ENCODE results near the gene RTL9. TPM values are rescaled to one million over a fixed set of nuclear protein-coding genes. Genes with fewer than 3 reads are reported as not detected.

Gene RTL9
- total and polyA plus RNA-seq, 9 of the 15 experiments (the other 6 are each of a cell fraction or from before 2014, with no cell fraction given): 0.04 to 0.35 (median 0.13) TPM; not detected in 1

DNA sequence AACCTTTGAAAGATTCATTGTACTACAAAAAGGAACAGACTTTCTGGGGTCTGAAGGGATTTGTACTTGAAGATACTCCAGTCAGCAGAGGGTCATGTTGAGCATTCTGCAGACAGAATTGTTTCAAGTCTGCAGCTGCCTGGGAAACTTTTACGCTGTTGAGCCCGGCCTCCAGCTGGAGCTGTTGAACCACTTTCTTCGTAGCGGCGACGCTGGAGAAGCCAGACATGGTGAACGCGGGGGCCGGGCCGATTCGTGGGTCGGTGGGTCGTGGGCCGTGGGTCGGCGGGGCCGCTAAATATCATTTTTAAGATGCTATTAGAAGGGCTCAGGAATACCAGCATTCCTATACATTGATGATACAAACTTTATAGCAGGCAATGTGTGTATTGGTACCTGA is 12.0 kb upstream of the RTL9 start:
- in situ Hi-C loops (cut with MboI) (no loop called here), intact Hi-C loops (cut with micrococcal nuclease) (loop anchor here (1.0 to 2.0 kb wide), 3 partner anchors 55 to 186 kb away; no protein-coding TSS in a partner anchor)
- Histone ChIP-seq H4K20me1 (replicated peaks; ENCODE audit: control insufficient read depth, insufficient read depth, low read length) (no peaks in the 10 kb centered on the region), H2AFZ (ENCODE audit: low read depth, low read length) (peak overlapping the region; percentile 53), H3K27me3 (ENCODE audit: control insufficient read depth in 2 of 2, insufficient read depth in 2 of 2, low read length in 2 of 2) (no peaks in the 10 kb centered on the region), H3K27ac (ENCODE audit: extremely low read depth, low read depth, low read length) (no peak overlapping the region; the same call in 2 of the 3 replicates), H3K4me3 (0 out of 2 replicates have a peak overlapping the region, but pooled peaks have one; percentile 9), H3K4me2 (ENCODE audit: insufficient read depth, low read length) (peak overlapping the region; percentile 29; the same call in 1 of the 2 replicates), H3K36me3 (ENCODE audit: control insufficient read depth, insufficient read depth, low read length) (no peaks in the 10 kb centered on the region), H3K4me1 (replicated peaks in 1 of 2; ENCODE audit: control insufficient read depth in 2 of 2, insufficient read depth in 2 of 2, low read length in 2 of 2) (peaks cover 0 to 3% of the 10 kb centered on the region in 2 experiments; a peak in 3 of 5 replicates), H3K9me3 (replicated peaks; ENCODE audit: control insufficient read depth, insufficient read depth, low read depth, low read length) (no peaks in the 10 kb centered on the region; the same call in 1 of the 2 replicates), H3K9ac (ENCODE audit: insufficient read depth in 1 of 2, low read depth in 2 of 2, low read length in 2 of 2) (no peak overlapping the region), H3K9me1 (ENCODE audit: control insufficient read depth, insufficient read depth, low read length) (no peaks in the 10 kb centered on the region), H3K79me2 (ENCODE audit: control insufficient read depth, insufficient read depth, low read length) (no peaks in the 10 kb centered on the region)
- POLR2A ChIA-PET: interaction anchor here (0.6 to 0.7 kb wide), 2 partner anchors 25 to 28 kb away, joined by 3 read pairs; no protein-coding TSS in a partner anchor
- WGBS (ENCODE audit: insufficient coverage, low coverage, missing lambda C conversion rate): 37% methylated on average over 14 of the region's 17 CpGs
- CTCF ChIA-PET (ENCODE audit: low intra/inter-chr PET ratio): no interaction called here
- ATAC-seq (peak; percentile 94), DNase-seq (ENCODE audit: extremely low read depth in 1 of 4, low spot score in 3 of 4) (peak in 2 of 4 experiments; percentile 18 to 73), FAIRE-seq (peak; percentile 59)
- BruUV-seq (replicated peaks): no TSS peak
- peak in 1 of 2 experiments; percentile 71; a peak in 2 of 4 replicates for TF ChIP-seq RAD21 (CRISPR knock-in tag; conservative IDR thresholded peaks at IDR 0.05 in 1 of 2, IDR thresholded peaks at IDR 0.05 in 1 of 2)
- no peak for TF ChIP-seq ZNF143 (CRISPR knock-in tag; IDR thresholded peaks at IDR 0.05)
- TF ChIP-seq PREB (CRISPR knock-in tag; IDR thresholded peaks at IDR 0.05): no peak
- TF ChIP-seq ZBTB7A (IDR thresholded peaks at IDR 0.05; ENCODE audit: borderline replicate concordance, control insufficient read depth, low read depth, low read length): peak; percentile 31; the same call in 1 of the 2 replicates
- TF ChIP-seq MYC (IDR thresholded peaks at IDR 0.05; ENCODE audit: low read depth, low read length): 0 out of 2 replicates have a peak, but pooled peaks have one; percentile 28
- no peak for TF ChIP-seq MYC (CRISPR knock-in tag; IDR thresholded peaks at IDR 0.05; ENCODE audit: borderline replicate concordance, low read depth)
- 0 out of 2 replicates have a peak, but pooled peaks have one; percentile 17 for TF ChIP-seq SMC3 (conservative IDR thresholded peaks at IDR 0.05; ENCODE audit: insufficient read depth, low read depth, low read length)
- TF ChIP-seq ZNF165 (CRISPR knock-in tag; IDR thresholded peaks at IDR 0.05; ENCODE audit: borderline replicate concordance): no peak
- TF ChIP-seq, protein P1, sequence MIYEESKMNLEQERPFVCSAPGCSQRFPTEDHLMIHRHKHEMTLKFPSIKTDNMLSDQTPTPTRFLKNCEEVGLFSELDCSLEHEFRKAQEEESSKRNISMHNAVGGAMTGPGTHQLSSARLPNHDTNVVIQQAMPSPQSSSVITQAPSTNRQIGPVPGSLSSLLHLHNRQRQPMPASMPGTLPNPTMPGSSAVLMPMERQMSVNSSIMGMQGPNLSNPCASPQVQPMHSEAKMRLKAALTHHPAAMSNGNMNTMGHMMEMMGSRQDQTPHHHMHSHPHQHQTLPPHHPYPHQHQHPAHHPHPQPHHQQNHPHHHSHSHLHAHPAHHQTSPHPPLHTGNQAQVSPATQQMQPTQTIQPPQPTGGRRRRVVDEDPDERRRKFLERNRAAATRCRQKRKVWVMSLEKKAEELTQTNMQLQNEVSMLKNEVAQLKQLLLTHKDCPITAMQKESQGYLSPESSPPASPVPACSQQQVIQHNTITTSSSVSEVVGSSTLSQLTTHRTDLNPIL (CRISPR knock-in tag; IDR thresholded peaks at IDR 0.05): no peak
- TF ChIP-seq, protein P2, sequence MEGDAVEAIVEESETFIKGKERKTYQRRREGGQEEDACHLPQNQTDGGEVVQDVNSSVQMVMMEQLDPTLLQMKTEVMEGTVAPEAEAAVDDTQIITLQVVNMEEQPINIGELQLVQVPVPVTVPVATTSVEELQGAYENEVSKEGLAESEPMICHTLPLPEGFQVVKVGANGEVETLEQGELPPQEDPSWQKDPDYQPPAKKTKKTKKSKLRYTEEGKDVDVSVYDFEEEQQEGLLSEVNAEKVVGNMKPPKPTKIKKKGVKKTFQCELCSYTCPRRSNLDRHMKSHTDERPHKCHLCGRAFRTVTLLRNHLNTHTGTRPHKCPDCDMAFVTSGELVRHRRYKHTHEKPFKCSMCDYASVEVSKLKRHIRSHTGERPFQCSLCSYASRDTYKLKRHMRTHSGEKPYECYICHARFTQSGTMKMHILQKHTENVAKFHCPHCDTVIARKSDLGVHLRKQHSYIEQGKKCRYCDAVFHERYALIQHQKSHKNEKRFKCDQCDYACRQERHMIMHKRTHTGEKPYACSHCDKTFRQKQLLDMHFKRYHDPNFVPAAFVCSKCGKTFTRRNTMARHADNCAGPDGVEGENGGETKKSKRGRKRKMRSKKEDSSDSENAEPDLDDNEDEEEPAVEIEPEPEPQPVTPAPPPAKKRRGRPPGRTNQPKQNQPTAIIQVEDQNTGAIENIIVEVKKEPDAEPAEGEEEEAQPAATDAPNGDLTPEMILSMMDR (IDR thresholded peaks at IDR 0.05 in 2 of 3, conservative IDR thresholded peaks at IDR 0.05 in 1 of 3; ENCODE audit: insufficient read depth in 2 of 3, low read depth in 1 of 3, low read length in 3 of 3): peak; percentile 39 to 51 (median 49); a peak in 4 of 6 replicates
- TF ChIP-seq MAFK (IDR thresholded peaks at IDR 0.05; ENCODE audit: low read length): no peak
- TF ChIP-seq, protein P3, sequence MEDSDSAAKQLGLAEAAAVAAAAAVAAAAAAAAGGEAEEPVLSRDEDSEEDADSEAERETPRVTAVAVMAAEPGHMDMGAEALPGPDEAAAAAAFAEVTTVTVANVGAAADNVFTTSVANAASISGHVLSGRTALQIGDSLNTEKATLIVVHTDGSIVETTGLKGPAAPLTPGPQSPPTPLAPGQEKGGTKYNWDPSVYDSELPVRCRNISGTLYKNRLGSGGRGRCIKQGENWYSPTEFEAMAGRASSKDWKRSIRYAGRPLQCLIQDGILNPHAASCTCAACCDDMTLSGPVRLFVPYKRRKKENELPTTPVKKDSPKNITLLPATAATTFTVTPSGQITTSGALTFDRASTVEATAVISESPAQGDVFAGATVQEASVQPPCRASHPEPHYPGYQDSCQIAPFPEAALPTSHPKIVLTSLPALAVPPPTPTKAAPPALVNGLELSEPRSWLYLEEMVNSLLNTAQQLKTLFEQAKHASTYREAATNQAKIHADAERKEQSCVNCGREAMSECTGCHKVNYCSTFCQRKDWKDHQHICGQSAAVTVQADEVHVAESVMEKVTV (CRISPR knock-in tag; IDR thresholded peaks at IDR 0.05): no peak
- TF ChIP-seq POLR2G (IDR thresholded peaks at IDR 0.05; ENCODE audit: low read depth, low read length): 0 out of 2 replicates have a peak, but pooled peaks have one; percentile 16

Measured in K562 (cell line).